Activated CD8-positive, alpha-beta T cell treated with anti-CD3 and anti-CD28 coated beads for 36 hours (primary cell): Measurements from ENCODE around the gene KCTD11. TPM values are rescaled to one million over a fixed set of nuclear protein-coding genes. Genes with fewer than 3 reads are reported as not detected.
A peak's percentile ranks its signal among the peaks of the same experiment; 100 is the strongest.

ENCODE experiments used
- ATAC-seq: fragments of 200-7000 bp; cut with Tn5 transposase; one replicate; pipeline ENCODE4 v1.10.0; 2021; ENCODE audit warnings: mild to moderate bottlenecking, moderate library complexity
- CTCF ChIA-PET: fragments of 350-600 bp; sonication (Branson Sonifier 250); formaldehyde crosslinking; loops from one replicate; lab custom pipeline; 2021; ENCODE audit warnings: antibody characterized with exemption; lab: Charles Lee
- POLR2A ChIA-PET: fragments of 350-600 bp; sonication (Branson Sonifier 250); formaldehyde crosslinking; loops from one replicate; lab custom pipeline; 2021; ENCODE audit warnings: antibody characterized with exemption; lab: Charles Lee
- DNase-seq: peaks from one replicate; pipeline ENCODE4 v3.0.0-alpha.2; 2020
- H3K27ac Mint-ChIP-seq: one replicate; pipeline ENCODE4 v1.8.0; 2021; ENCODE audit warnings: mild to moderate bottlenecking, mixed read lengths
- H3K27me3 Mint-ChIP-seq: one replicate; pipeline ENCODE4 v1.8.0; 2021; ENCODE audit warnings: mixed read lengths
- H3K36me3 Mint-ChIP-seq: one replicate; pipeline ENCODE4 v1.8.0; 2021; ENCODE audit warnings: low read depth, mixed read lengths
- H3K4me1 Mint-ChIP-seq: one replicate; pipeline ENCODE4 v1.8.0; 2021; ENCODE audit warnings: low read depth, mixed read lengths
- H3K4me3 Mint-ChIP-seq: one replicate; pipeline ENCODE4 v1.8.0; 2021; ENCODE audit warnings: mild to moderate bottlenecking, moderate library complexity, mixed read lengths
- H3K9me3 Mint-ChIP-seq: one replicate; pipeline ENCODE4 v1.8.0; 2021; ENCODE audit warnings: mixed read lengths
- CTCF ChIP-seq: fragments of 200-600 bp; IDR thresholded peaks from one replicate; pipeline ENCODE4 v1.8.0; 2022; ENCODE audit warnings: antibody characterized with exemption, mild to moderate bottlenecking
- intact Hi-C: fragments of 100-400 bp; cut with micrococcal nuclease; formaldehyde crosslinking; loops from one replicate; pipeline ENCODE4 v1.10.0; 2022
- total RNA-seq, 2 experiments: library from RNA; stranded (reverse); gene quantifications; one replicate each; pipeline ENCODE4 v1.2.3, GENCODE V29; 2021

The KCTD11 gene
- total RNA-seq, 2 experiments from 2014 or later, result 11.0 to 11.2 TPM

- peaks cover 28% of the 10 kb centered on the region for H3K36me3 Mint-ChIP-seq
- ChIA-PET POLR2A (interaction anchor here (0.9 to 2.5 kb wide), 7 partner anchors 9 to 91 kb away, joined by 3 to 11 read pairs (median 4); partner anchors contain the start of genes CHRNB1, POLR2A and TMEM256), CTCF (interaction anchor here (1.1 to 2.4 kb wide), 4 partner anchors 9 to 166 kb away, joined by 3 to 7 read pairs (median 6); partner anchors contain the start of genes SENP3 and TMEM256)
- peak within 1 kb of the TSS; percentile 96 for H3K27ac Mint-ChIP-seq
- intact Hi-C loops, result no loop called here
- H3K4me3 Mint-ChIP-seq, result peak within 1 kb of the TSS; percentile 97
- H3K4me1 Mint-ChIP-seq, result peaks cover 27% of the 10 kb centered on the region
- TF ChIP-seq CTCF, result no peak
- no peaks in the 10 kb centered on the region for H3K27me3 Mint-ChIP-seq
- ATAC-seq (peak; percentile 89), DNase-seq (peak; percentile 83)
- H3K9me3 Mint-ChIP-seq, result no peaks in the 10 kb centered on the region
Observed at GRCh38 chr17:7394452-7395191, 42.7 kb downstream of the KCTD11 start, which contains the start of gene PLSCR3. PLSCR3 (minus strand) TSS chr17:7394525; CDS start chr17:7394110, 415 bp downstream.

GRCh38 chr17:7396147-7396546 is 44.2 kb downstream of the KCTD11 start:
- DNase-seq (no peak), ATAC-seq (no peak)
- no peak for TF ChIP-seq CTCF
- Mint-ChIP-seq H3K4me1 (peaks cover 20% of the 10 kb centered on the region), H3K27me3 (no peaks in the 10 kb centered on the region), H3K27ac (no peak overlapping the region), H3K36me3 (peaks cover 23% of the 10 kb centered on the region), H3K9me3 (no peaks in the 10 kb centered on the region), H3K4me3 (no peak overlapping the region)
- intact Hi-C loops, result no loop called here
- ChIA-PET CTCF (interaction anchor here (1.0 kb wide), 1 partner anchor 13 kb away, joined by 3 read pairs; no protein-coding TSS in a partner anchor), POLR2A (interaction anchor here (1.3 kb wide), 1 partner anchor 82 kb away, joined by 4 read pairs; no protein-coding TSS in a partner anchor)

GRCh38 chr17:7398612-7399011 is 46.6 kb downstream of the KCTD11 start:
- TF ChIP-seq CTCF, result no peak
- ATAC-seq (no peak), DNase-seq (no peak)
- Mint-ChIP-seq H3K27me3 (no peaks in the 10 kb centered on the region), H3K4me3 (no peak overlapping the region), H3K9me3 (no peaks in the 10 kb centered on the region), H3K27ac (no peak overlapping the region), H3K4me1 (peaks cover 10% of the 10 kb centered on the region), H3K36me3 (peaks cover 7% of the 10 kb centered on the region)
- ChIA-PET POLR2A (interaction anchor here (0.6 to 1.4 kb wide), 5 partner anchors 8 to 185 kb away, joined by 3 to 4 read pairs (median 3); partner anchors contain the start of gene MPDU1), CTCF (interaction anchor here (1.1 to 2.0 kb wide), 3 partner anchors 10 to 162 kb away, joined by 3 to 8 read pairs (median 3); no protein-coding TSS in a partner anchor)
- intact Hi-C loops, result no loop called here

- peak overlapping the region; percentile 98 for H3K27ac Mint-ChIP-seq
- peaks cover 11% of the 10 kb centered on the region for H3K4me1 Mint-ChIP-seq
- ChIA-PET CTCF (interaction anchor here (0.8 to 4.1 kb wide), 7 partner anchors 9 to 212 kb away, joined by 3 to 27 read pairs (median 7); partner anchors contain the start of genes FXR2, KCTD11, NEURL4 and PLSCR3), POLR2A (interaction anchor here (0.6 to 2.7 kb wide), 9 partner anchors 8 to 48 kb away, joined by 3 to 10 read pairs (median 3); partner anchors contain the start of genes PLSCR3 and TMEM95)
- DNase-seq, result peak; percentile 55
- intact Hi-C loops, result no loop called here
- H3K36me3 Mint-ChIP-seq, result peaks cover 3% of the 10 kb centered on the region
- H3K9me3 Mint-ChIP-seq, result no peaks in the 10 kb centered on the region
- peaks cover 2% of the 10 kb centered on the region for H3K27me3 Mint-ChIP-seq
- no peak for TF ChIP-seq CTCF
- H3K4me3 Mint-ChIP-seq, result peak overlapping the region; percentile 95
- ATAC-seq, result no peak
Observed at GRCh38 chr17:7403043-7403726, 51.2 kb downstream of the KCTD11 start.
